GM11168 (cell line): ENCODE data around the gene UBASH3B.

Source experiments
- in situ Hi-C: fragments of 300-500 bp; cut with MboI; formaldehyde crosslinking; loops from one replicate; pipeline ENCODE4 v1.12.0; 2022; ENCODE audit warnings: low sequenced_read_pairs; ENCODE audit not compliant: unreplicated experiment

The UBASH3B gene

DNA sequence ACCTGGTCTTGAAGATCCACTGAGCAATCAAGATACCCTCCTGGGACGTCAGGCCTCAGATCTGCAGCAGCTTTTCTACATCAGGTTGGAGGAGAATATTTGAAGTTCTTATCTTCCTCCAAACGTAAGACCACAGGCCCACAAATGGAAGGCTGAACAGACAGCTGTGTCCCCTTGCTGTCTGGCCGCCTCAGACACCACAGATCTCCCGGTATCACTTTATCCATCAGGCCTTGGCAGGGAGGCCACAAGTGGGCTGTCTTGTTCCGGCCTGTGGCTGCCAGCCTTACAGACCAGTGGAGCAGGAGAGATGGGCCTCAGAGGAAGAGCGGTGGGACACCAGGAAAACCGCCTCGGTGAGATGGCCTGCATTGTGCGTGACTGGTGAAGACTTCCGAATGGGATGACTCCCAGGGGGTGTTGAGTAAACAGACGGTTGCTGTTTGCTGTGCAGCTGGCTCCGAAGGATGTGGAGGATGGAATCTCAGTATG lies 15.9 kb downstream of the UBASH3B start:
- in situ Hi-C loops = no loop called here

DNA sequence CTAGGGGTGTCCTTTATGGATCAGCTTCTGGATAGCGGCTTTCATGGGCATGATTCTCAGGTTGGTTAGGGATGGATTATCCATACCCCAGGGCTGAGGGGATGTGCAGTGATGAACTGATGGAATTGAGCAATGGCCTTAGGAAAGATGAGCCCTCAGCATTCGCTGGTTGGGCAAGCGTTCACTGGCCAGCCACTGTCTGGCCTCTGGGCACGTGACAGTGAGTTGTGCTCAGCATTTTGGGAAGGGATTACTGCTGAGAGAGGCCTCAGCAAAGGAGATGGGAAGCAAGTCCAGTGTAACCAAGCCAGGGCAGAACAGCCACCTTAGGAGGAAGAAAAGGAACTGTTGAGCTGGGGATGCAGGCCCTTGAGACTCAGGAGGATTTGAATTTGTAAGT lies 17.4 kb downstream of the UBASH3B start:
- in situ Hi-C loops = no loop called here

DNA sequence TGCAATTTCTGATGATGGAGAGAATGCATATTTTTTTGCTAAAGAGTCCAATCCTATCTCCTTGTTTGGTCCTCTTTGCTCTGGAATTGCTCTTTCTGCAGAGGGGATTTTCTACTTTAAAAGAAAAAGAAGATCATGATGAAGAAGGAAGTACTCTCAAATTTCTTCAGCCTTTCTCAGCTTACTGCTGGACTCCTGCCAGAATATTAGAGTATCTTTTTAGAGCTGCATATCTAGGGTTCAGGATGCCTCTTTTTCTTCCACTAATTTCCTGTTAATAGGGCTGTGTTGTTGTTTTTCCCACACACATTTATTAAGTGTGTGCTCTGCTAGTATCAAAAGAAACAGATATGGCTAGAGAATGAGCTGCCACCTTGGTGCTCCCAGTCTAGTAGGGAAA lies 18.2 kb downstream of the UBASH3B start:
- in situ Hi-C loops = no loop called here

DNA sequence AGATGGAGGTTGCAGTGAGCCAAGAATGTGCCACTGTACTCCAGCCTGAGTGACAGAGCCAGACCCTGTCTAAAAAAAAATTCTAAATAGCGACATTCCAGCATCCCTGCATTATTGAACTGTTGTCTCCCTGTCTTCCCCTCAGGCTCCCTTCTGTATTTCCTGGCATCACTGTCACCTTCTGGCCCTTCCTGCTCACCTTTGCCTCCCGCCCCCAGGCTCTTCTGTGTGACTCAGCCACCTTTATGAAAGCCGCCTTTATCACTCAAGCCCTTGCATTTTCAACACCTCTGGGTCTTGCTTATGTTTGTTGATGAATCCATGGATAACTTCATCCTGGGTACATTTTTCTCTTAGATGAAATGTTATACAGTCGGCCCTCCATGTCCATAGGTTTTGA lies 21.1 kb downstream of the UBASH3B start:
- in situ Hi-C loops = no loop called here

DNA sequence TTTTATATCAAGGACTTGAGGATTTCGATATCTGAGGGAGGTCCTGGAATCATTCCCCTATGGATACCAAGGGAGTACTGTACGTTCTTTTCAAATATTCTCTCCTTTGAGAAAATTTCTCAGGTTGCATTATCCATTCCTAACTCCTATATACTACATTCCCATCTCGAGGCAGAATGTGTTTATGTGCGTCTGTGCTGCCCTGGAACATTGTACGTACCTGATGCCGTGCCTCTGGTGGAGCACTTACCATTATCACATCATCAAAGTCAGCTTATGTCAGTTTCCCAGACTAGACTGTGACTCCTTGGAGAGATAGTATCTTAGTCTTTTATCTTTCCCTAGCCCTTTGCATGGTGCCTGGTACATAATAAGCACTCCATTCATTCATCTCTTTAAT lies 21.7 kb downstream of the UBASH3B start:
- in situ Hi-C loops = no loop called here

DNA sequence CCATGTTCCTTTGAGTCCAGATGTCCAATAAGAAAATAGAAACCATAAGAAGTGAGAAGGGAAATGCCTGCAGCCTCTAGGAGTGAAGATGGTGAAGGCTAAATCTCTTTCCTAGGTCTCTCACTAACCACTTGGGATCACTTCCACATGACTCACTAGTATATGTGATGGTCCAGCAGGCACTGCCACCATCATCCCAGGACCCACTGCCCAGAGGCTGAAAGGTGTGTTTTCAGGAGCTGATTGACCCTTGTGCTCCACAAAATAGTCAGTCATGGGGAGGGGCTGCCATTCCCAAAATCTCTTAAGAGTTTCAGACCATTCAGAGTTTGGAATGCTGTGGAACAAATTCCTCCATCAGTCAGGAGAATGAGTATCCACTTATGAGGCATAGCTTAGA lies 22.9 kb downstream of the UBASH3B start:
- in situ Hi-C loops = no loop called here

DNA sequence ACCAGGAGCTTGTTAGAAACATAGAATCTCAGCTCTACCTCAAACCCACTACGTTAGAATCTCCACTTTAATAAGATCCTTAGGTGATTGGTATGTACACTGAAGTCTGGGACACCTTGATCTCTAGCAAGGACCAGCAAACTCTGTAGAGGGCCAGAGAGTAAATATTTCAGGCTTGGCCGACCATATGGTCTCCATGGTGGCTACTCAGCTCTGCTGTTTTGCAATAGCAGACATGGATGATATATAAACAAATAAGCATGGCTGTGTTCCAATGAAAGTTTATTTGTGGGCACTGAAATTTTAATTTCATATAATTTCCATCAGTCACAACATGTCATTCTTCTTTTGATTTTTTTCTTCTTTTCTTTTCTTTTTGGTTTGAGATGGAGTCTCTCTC lies 23.9 kb downstream of the UBASH3B start:
- in situ Hi-C loops = no loop called here

DNA sequence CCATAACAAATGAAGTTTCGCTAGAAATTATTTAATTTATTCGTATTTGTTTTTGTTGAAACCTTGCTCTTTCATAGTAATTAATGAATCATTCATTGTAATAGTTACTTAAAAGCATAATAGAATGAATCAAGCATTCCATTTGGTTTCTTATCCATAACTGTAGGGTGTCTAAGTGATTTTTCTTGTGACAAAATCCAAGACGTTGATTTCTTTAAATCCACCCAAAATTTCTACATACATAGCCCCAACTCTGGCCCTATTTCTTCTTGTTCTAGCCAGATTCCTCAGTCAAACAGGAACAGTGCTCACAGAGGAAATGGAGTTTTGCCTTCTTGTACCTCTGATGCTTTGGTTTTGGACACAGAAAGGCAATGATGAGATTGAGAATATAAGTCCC lies 25.5 kb downstream of the UBASH3B start:
- in situ Hi-C loops = no loop called here

DNA sequence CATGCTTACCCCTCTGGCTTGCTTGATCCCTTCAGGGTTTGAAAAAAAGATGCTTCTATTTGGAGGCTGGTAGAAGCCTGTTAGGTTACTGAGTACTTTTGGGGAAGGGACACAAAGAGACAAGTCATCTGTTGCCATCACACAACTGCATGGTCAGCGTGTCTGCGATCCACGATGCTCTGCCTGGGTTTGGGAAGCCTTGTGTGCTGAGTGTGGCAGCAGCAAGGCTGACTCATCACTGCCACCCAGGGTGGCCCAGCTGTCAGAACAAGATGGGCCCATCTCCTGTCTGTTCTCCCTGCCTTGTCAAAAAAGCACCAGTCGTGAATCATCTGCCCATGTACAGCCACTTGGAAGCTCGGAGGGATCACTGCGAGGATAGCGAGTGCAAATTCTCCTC lies 26.2 kb downstream of the UBASH3B start:
- in situ Hi-C loops = no loop called here

DNA sequence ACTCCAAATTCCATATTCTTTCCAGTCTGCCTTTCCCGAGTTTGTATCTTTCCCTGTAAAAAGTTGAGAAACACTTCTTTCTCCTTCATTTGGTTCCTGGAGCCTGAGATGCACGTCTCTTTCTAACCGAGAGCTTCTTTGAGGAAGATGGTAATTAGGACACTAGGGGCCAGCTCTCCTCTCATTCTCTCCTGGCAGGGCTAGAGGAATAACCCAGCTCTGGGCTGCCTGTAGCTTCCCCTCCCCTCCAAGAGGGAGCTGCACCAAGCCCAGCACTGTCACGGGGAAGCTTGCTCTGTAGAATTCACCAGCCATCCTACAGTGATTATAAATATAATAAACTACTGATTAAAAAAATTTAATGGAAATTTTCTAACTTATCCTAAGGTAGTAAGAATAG lies 26.9 kb downstream of the UBASH3B start:
- in situ Hi-C loops = no loop called here

DNA sequence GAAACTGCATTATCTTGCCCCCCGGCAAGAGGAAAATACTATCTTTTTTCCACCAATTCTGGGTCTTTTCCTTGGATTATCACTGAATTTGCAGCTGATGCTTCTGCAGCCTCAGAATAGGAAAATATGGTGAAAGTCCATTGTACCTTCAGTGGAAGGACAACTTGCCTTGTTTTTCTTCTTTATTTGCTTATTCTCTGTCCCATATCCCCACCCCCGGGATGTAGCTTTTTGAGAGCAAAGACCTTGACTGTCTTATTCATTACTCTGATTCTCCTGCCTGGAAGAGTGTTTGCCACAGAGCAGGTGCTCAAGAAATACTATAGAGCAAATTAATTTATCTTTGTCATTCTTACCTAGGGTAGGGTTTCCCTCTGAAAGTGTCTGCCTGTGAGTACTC lies 29.5 kb downstream of the UBASH3B start:
- in situ Hi-C loops = no loop called here

DNA sequence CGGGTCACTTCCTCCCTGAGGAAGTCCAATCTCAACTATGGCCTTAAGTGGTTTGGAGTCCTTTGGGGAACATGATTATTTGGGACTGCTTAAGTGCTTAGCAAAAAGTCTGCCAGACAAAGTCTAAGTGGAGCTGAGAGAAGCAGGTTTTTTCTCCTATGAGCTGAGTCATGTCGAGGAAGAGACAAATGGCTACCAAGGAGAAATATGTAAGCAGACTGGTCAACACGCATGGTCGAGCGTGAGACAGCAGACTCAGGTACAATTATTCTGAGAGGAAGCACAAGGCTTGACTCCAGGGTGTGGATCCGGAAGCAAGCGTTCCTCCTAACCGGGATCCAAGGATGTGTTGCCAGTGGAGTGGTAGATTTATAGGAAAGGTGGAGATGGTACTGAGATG lies 30.6 kb downstream of the UBASH3B start:
- in situ Hi-C loops = no loop called here

DNA sequence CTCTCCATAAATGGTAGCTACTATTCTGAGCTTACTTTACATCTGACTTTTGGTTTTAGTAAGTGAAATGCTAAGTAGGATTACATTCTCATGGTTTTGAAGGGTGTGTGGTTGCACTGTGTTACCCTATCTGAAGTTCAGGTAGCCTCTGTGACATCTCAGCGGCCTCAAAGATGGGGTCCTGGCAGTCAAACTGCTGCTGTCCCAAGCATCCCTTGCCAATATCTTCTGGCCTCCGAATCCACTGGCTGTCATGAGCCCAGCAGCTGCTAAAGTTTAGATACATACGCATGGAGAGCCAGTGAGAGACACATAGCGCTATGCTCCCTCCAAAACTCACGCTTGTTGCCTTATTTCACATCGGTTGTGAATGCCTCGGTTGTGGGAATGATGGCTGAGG lies 34.9 kb downstream of the UBASH3B start:
- in situ Hi-C loops = no loop called here

DNA sequence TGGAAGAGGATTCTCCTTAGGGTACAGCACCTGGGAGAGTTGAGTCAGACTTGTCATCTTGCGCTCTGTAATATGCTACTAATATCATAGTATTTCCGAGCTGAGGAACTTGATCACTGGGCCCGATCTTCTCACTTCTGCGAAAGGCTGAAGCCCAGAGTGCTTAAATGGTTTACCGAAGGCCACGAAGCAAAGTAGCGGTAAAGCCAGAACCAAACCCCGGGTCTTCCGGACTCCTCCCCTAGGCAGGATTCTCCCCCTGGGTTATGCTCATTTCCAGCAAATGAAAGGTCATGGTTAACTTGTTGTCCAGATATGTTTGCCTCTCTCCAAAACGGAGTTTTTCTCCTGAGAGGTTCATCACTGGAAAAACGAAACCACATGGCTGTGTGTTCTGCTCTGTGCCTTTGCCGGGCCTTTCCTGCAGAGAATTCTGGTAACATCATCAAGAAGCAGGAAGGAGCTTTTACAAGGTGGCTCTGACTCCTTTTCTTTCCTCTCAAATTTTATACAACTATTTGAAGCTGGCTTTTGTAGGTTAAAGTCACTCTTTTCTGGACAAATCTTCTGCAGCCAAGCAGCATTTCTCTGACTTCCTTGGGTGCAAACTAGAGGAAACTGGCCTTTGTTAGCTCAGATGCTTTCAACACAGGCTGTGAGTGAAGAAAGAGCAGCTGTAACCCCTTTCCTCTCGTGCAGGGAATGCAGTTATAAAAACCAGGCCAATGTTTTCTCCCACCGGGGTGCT lies 35.5 kb downstream of the UBASH3B start:
- in situ Hi-C loops = no loop called here

DNA sequence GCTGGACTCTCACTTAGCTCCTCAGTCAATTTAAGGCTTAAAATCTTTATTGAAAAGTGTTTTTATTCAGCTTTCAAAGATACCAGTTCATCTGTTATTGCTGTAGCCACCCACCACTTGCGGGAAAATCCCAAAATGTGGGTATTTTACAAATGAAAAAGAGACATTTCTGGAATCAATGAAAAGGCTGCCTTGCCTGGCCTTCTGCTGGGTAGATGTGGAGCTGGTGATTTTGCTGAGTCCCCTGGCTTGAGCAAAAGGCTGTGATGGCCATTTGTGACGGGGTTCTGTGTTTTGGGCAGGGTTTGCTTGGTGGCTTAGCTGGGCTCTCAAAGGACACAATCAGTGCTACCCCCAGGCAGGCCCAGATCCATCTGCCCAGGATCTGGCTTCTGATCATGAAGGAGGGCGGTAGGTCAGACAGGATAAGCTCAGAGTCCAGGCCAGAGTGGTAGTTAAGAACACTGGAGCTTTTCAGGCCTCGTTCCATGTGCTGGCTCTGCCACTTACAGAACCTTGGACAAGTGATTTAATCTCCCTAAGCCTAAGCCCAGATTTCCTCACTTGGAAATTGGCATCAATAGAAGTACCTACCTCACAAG lies 36.1 kb downstream of the UBASH3B start:
- in situ Hi-C loops = no loop called here

DNA sequence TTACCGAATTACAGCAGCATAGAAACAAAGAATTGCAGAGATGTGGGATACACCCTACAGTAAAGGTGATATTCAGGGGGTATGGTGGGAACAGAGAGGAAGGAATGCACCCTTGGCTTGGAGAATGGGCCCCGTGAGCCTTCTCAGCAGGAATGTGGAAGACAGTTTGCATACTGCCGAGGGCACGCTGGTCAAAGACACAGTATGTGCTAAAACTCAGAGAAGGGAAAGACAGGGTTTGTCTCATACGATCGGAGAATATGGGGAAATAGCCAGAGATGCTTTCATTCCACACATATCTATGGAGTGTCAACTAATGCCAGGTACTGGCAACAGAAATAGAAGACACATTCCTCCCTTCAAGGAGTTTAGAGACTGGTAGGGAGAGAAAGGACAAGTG lies 36.9 kb downstream of the UBASH3B start:
- in situ Hi-C loops = no loop called here

DNA sequence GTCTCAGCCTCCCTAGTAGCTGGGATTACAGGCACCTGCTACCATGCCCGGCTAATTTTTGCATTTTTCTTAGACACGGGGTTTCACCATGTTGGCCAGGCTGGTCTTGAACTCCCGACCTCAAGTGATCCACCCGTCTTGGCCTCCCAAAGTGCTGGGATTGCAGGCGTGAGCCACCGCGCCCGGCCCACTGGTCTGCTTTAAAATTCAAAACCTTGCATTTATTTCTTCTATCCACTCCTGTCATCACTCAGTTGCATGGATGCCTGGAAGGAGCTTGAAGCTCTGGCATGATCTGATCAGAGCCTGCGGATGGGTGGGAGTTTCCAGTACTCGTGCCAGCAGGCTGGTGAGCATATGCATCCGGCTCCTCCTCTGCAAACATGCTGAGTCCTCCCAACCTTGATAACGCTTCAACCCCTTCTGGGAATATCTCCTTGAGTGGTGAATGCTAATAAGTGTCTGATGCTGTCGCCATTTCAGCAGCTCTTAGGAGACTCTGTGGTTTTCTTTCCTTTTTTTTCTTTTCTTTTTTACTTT lies 39.6 kb downstream of the UBASH3B start:
- in situ Hi-C loops = no loop called here

DNA sequence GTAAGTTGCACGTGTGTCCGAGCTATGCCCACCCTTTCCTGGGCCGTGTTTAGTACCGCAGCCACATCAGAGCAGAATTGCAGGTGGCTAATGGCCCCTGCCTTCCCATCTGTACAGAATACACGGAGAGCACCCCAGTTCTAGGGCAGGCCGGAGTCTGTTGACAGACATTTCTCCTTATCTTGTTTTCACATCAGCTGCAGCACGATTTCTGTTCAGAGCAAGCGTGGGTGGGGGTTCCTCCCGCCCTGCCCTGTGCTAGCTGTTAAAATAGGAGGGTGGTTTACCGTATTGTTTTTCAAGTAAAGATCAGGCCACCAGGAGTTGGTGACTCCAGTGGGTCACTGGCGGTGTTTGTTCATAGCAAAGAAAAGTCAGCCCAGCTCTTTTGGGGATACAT lies 41.1 kb downstream of the UBASH3B start:
- in situ Hi-C loops = no loop called here

DNA sequence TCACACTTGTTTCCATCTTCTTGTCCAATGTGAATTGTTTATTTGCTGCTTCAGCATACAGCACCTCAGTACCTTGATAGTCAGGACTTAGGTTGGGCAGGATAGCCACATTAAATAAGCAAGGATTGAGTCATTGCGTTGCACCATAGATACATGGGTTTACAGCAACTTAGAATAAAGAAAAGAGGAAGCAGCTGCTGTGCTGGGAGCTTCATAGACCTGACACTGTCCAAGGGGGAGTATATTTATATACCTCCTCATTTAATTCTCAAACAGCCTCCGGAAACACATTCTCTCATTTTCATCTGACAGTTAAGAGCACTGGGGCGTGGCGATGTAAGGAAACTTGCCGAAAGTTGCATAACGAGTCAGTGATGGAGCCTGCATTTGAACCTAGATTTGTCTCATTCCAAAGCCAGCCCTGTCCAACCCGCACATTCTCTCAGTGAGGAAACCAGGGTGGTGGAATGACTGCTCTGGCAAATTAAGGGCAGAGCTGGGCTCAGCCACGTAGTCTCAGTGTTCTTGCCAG lies 42.2 kb downstream of the UBASH3B start:
- in situ Hi-C loops = no loop called here

DNA sequence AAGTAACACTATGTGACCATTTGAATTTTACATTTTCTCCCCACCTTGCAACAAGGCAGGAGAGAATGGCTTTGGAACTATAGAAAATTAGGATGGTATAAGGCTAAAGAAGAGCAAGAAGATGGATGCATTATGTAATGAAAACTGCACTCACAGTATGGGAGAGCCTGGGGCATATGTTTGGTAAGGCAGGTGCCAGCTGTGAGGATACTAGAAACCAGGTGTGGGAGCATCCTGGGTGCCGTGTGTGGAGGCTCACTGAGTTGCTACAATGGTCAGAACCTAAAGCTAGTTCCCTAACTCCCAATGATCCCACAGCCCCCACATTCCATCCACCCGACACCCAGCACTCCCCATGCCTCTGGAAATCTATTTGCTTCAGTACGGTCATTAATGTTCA lies 42.9 kb downstream of the UBASH3B start:
- in situ Hi-C loops = no loop called here

DNA sequence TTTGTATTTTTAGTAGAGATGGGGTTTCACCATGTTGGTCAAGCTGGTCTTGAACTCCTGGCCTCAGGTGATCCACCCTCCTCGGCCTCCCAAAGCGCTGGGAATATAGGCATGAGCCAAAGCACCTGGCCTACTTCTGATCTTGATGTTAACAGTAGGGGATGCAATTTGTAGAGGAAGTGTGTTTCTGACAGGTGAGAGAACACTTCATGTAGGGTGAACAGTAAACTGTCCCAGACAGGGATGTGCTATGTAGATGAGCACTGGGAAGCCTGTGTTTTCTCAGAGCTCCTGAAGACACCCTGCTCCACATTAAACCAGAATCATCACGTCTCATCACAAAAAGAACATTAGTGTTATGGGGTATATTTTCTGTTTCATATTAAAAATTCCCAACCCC lies 45.1 kb downstream of the UBASH3B start:
- in situ Hi-C loops = no loop called here

DNA sequence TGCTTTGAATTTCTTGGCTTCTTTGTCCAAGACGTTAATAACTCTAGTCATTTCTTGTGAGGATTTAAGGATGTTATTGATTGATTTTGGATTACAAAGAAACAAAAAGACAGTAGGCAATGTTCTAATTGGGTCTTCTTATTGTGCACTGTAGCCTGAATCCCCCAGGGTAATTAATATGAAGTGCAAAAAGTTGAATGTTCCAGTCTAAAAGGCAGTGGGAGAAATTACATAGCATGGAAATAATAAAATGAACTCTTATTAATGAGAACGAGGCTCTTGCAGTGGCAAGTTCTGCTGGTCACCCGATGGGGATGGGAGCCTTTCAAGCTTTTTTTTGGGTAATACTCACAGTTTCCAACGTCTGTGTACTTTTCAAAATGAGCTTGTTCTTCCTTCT lies 45.6 kb downstream of the UBASH3B start:
- in situ Hi-C loops = no loop called here
